ENCODE measurements around the gene BCO2.
A peak's percentile ranks its signal among the peaks of the same experiment; 100 is the strongest.

BCO2 gene

DNA sequence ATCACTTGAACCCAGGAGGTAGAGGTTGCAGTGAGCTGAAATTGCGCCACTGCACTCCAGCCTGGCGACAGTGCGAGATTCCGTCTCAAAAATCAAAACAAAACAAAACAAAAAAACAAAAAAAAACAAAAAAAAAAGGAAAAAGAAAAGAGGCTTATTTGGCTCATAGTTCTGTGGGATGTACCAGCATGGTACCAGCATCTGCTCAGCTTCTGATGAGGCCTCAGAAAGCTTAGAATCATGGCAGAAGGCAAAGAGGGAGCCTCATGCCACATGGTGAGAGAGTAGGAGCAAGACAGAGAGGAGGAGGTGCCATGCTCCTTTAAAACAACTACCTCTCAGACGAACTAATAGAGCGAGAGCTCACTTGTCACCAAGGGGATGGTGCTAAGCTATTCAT is 40.3 kb downstream of the BCO2 start:
- DNase-seq (ENCODE audit: low read depth): no peak

- peak; percentile 94 for DNase-seq (ENCODE audit: low read depth)
Observed at GRCh38 chr11:112216561-112217105, 41.3 kb downstream of the BCO2 start.

DNA sequence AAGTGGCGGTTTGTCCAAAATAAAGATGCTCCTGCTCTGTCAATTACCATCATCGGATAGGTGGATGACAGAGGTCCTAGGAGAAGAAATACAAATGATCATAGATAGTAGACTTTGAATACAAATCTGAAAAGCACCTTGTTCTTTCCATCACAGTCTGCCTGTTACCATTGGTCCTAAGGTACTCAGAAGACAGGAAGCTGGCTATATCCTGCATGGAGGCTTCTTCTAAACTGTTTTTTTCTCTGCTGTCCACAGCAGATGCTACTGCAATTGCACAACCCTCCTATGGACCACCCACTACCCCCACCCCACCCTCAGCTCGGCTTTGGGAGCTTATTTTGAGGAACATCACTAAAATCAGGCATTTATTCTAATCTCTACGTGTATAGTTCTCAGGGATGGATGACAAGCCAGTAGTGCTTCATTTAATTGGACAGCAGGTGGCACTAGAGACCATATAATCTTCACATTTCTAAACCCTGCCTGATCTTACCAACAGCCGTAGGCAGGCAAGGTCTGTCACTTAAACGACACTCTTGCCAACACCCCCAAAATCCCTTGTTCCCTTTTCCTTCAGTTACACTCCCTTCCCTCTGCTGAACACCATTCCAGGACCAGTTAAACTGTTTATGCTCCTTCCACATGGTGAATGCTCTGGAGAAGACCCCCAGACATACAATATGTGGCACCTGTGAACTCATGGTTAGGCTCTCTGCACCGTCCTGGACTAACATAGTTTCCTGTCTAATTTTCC is 44.3 kb downstream of the BCO2 start:
- DNase-seq (ENCODE audit: low read depth): peak; percentile 75

GRCh38 chr11:112221274-112221835 is 46.0 kb downstream of the BCO2 start:
- DNase-seq (ENCODE audit: low read depth): no peak

DNA sequence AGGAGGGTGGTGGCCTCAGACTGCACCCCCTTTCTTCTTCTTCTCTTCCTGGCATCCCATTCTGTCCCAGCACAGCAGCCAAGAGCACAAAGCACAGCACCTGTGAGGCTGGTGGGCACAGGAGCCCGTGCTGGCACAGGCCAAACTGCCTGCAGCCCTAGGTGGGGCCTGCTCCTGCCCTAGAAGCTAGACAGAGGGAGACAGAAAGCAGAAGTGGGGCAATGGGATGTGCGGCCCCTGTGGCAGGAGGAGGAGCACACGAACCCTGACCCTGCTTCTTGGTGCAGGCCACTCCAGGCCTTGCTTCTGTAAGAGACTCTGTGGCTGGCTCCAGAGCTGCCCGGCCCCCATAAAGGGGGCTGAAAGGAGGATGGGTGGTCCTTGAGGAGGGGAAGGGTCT is 47.0 kb downstream of the BCO2 start:
- no peak for DNase-seq (ENCODE audit: low read depth)

- peak; percentile 66 for DNase-seq (ENCODE audit: low read depth)
Observed at GRCh38 chr11:112223121-112223520, 47.8 kb downstream of the BCO2 start.

GRCh38 chr11:112223754-112224532 is 48.6 kb downstream of the BCO2 start:
- DNase-seq (ENCODE audit: low read depth): no peak

DNA sequence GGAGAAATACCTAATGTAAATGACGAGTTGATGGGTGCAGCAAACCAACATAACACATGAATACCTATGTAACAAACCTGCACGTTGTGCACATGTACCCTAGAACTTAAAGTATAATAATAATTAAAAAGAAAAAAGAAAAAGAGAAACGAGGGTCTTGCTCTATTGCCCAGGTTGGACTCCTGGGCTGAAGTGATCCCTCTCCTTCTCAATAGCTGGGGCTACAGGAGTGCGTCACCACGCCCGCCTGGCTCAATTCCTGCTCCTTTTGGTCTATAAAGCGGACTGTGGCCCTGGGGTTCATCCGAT is 50.4 kb downstream of the BCO2 start:
- DNase-seq (ENCODE audit: low read depth): peak; percentile 85

DNA sequence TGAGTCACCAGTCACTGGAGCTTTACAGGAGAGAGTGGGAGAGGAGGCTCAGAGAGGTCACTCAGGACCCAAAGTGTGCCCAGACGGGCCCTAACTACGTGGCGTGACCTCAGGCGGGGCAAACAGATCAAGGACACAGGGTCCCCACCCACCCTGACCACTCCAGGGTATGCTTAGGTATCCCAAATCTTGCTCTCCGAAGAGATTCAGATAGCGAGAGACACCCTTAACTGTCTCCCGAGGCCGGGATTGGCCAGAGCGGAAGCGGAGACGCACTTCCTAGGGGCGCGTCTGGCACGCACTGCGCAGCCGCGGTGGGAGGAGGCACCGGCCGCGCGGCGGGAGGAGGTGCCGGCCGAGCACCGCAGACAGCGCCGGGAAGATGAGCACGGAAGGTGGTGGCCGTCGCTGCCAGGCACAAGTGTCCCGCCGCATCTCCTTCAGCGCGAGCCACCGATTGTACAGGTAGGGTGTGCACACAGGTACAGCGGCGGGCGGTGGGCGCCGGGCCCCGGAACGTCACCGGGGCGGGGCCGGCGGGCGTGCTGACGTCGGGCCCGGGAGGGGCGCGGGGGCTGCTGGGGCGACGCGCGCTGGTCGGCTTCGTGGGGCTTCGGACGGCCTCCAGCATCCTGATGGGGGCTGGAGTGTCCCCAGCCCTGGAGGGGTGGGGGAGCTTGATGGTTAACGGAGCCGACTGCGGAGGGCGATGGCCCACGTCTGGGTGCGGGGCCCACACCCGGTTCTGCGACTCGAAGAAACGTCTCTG is 50.9 kb downstream of the BCO2 start, which contains the start of gene PTS:
PTS (plus strand) TSS at position 367 of the 769 bp plus-strand sequence; CDS start at position 383, 16 bp downstream.
- peak; percentile 91 for DNase-seq (ENCODE audit: low read depth)

- peak; percentile 63 for DNase-seq (ENCODE audit: low read depth)
Observed at GRCh38 chr11:112226831-112227401, 51.6 kb downstream of the BCO2 start.

GRCh38 chr11:112227471-112227870 is 52.2 kb downstream of the BCO2 start:
- DNase-seq (ENCODE audit: low read depth): no peak

DNA sequence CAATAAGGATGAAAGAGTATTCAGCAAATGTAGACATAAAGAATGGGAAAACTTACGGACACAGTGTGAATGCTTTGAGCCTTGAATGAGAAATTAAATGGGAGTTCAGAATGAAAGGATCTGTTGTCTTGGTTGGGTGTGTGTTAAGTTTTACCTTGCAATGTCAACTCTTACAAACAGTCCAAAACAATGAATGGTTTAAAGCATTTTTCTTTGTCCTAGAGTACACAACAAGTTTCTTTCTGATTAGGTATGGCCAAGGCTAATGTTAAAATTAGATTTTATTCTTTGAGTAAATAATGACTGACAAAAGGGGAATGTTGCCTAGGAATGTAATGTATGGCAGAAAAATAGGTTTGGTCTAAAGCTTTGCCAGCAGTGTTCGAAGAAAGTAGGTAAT is 53.4 kb downstream of the BCO2 start:
- no peak for DNase-seq (ENCODE audit: low read depth)

- no peak for DNase-seq (ENCODE audit: low read depth)
Observed at GRCh38 chr11:112229159-112229558, 53.8 kb downstream of the BCO2 start.

DNA sequence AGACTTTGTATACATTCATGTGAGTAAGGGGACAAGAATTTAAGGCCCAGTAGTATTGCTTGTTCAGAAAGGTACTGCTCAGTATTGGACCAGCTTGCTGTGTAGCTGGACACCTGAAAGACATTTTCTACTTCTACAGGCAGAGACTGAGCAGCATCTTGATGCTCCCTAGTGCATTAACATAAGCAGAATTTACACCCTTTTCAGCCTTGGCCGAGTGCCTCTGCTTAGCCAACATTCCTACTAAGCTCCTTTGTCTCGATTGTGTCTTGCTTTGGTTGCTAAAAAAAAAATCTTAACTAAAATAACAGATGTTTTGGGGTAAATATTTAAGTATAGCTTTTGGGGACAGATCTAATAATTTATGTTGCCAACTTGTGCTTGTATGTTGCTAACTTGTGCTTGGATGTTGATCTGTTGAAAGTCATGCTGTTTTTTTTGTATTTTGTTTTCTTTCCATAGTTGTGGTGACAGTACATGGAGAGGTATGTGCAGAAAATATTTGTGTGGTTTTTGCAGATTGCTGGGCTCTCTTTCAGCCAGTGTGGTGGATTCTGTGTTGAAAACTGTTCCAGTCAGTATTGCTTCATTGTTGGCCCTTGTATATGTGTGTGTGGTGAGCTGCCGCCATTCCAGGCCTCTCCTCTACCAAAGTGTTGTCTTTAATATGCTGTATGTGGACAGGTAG is 54.6 kb downstream of the BCO2 start:
- peak; percentile 98 for DNase-seq (ENCODE audit: low read depth)

GRCh38 chr11:112231952-112232351 is 56.6 kb downstream of the BCO2 start:
- no peak for DNase-seq (ENCODE audit: low read depth)

GRCh38 chr11:112235750-112236390 is 60.6 kb downstream of the BCO2 start:
- no peak for DNase-seq (ENCODE audit: low read depth)

DNA sequence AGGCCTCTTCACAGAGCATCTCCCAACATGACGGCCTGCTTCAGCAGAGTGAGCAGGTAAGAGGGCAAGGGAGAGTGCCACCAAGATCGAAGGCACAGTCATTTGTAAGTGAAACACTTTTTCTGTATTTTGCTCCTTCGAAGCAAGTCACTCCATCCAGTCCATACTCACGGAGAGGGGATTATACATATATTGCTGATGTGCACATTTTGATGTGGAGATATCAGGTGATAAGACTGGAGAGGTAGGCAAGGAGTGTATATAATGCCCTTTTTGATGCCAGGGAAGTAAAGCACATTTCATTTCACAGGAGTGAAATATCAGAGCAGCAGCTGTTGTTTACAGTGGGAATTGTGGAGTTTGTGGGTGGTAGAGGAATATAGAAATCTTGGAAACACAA is 62.1 kb downstream of the BCO2 start:
- DNase-seq (ENCODE audit: low read depth): no peak

GRCh38 chr11:112238041-112238440 is 62.7 kb downstream of the BCO2 start:
- no peak for DNase-seq (ENCODE audit: low read depth)

GRCh38 chr11:112241486-112241885 is 66.2 kb downstream of the BCO2 start:
- peak; percentile 92 for DNase-seq (ENCODE audit: low read depth)

- DNase-seq (ENCODE audit: low read depth): peak; percentile 68
Observed at GRCh38 chr11:112247201-112247600, 71.9 kb downstream of the BCO2 start.

GRCh38 chr11:112248201-112248600 is 72.9 kb downstream of the BCO2 start:
- peak; percentile 76 for DNase-seq (ENCODE audit: low read depth)

All from iris pigment epithelial cell (primary cell).